ENCODE data around the gene NCOA4. TPM values are rescaled to one million over a fixed set of nuclear protein-coding genes. Genes with fewer than 3 reads are reported as not detected.
A peak's percentile ranks its signal among the peaks of the same experiment; 100 is the strongest.
"Not testable (repeated sequence)": the region's sequence is repeated elsewhere in the genome, so short reads cannot be mapped to it uniquely, and the experiment has no call there.

Gene NCOA4
- total RNA-seq, 1 experiment from 2014 or later = 50.6 TPM

DNA sequence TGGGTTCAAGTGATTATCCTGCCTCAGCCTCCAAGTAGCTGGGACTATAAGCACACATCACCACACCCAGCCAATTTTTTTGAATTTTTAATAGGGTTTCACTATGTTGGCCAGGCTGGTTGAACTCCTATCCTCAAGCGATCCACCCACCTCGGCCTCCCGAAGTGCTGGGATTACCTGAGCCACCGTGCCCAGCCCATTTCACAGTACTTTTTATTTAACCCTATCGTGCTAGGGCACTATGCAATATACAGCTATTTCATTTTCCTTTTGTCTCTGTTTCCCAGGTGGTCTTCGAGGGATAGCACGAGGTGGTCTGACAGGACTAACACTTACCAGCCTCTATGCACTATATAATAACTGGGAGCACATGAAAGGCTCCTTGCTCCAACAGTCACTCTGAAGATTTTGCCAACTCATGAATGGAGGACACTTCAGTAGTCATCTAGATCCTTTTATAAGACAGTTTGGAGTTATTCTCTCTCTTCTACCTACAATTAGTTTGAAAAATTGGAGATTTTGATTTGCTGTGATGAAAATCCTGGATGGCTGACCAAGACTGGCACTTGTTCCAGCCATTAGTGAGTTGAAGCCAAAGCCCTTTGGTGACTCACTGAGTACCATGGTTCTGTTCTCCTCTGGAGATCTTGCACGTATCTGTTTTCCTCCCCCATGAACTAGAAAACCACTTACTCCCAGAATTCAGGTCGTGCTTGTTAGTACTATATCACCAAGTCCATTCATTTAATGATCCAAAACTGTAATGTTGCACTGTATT is 27.3 kb downstream of the NCOA4 start:
- Histone ChIP-seq H3K9me3 (ENCODE audit: low read depth, low read length, poor library complexity, severe bottlenecking) (no peaks in the 10 kb centered on the region), H3K27ac (ENCODE audit: low read depth, low read length, poor library complexity, severe bottlenecking) (no peak overlapping the region), H3K36me3 (ENCODE audit: insufficient read depth, low read length, poor library complexity, severe bottlenecking) (peaks cover 84% of the 10 kb centered on the region), H3K27me3 (replicated peaks; ENCODE audit: insufficient read depth, low read depth, low read length, poor library complexity) (no peaks in the 10 kb centered on the region), H3K4me1 (ENCODE audit: insufficient read depth, low read length, poor library complexity, severe bottlenecking) (no peaks in the 10 kb centered on the region), H3K4me3 (ENCODE audit: low read depth, low read length, poor library complexity, severe bottlenecking) (no peak overlapping the region)
- BruUV-seq (replicated peaks) = TSS peak; percentile 70
- ChIA-PET CTCF (no interaction called here), POLR2A (ENCODE audit: low non-redundant PET) (no interaction called here)
- intact Hi-C loops (cut with micrococcal nuclease; ENCODE audit: unreplicated experiment) = no loop called here
- TF ChIP-seq EZH2 (IDR thresholded peaks at IDR 0.05; ENCODE audit: borderline replicate concordance, low read depth, low read length, poor library complexity, severe bottlenecking) (no peak), CTCF (conservative IDR thresholded peaks at IDR 0.05; ENCODE audit: low read depth, low read length) (no peak)
- no peak for DNase-seq (ENCODE audit: low spot score)

DNA sequence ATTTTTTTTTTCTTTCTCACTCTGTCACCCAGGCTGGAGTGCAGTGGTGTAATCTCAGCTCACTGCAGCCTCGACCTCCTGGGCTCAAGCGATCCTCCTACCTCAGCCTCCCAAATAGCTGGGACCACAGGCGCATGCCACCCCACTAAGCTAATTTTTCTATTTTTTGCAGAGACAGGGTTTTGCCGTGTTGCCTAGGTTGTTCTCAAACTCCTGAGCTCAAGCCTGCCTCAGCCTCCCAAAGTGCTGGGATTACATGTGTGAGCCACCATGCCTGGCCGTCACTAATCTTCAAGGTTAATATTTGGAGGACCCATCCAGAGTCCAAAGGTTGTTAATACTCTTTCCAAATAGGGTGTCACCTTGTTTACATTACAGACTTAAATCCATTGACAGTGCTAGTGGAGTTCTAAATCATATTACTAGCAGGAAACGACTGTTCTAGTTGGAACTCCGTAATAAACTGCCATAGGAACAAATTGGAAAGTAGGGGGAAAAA is 28.2 kb downstream of the NCOA4 start:
- CTCF ChIA-PET; H3K4me1 ChIP-seq (ENCODE audit: insufficient read depth, low read length, poor library complexity, severe bottlenecking); H3K9me3 ChIP-seq (ENCODE audit: low read depth, low read length, poor library complexity, severe bottlenecking); H3K27me3 ChIP-seq (replicated peaks; ENCODE audit: insufficient read depth, low read depth, low read length, poor library complexity); BruUV-seq (replicated peaks); DNase-seq (ENCODE audit: low spot score); intact Hi-C loops (cut with micrococcal nuclease; ENCODE audit: unreplicated experiment); H3K27ac ChIP-seq (ENCODE audit: low read depth, low read length, poor library complexity, severe bottlenecking); H3K4me3 ChIP-seq (ENCODE audit: low read depth, low read length, poor library complexity, severe bottlenecking): not testable (repeated sequence)
- peaks cover 75% of the 10 kb centered on the region for H3K36me3 ChIP-seq (ENCODE audit: insufficient read depth, low read length, poor library complexity, severe bottlenecking)
- POLR2A ChIA-PET (ENCODE audit: low non-redundant PET) = interaction anchor here (0.6 kb wide), 1 partner anchor 63 kb away, joined by 7 read pairs; no protein-coding TSS in a partner anchor

DNA sequence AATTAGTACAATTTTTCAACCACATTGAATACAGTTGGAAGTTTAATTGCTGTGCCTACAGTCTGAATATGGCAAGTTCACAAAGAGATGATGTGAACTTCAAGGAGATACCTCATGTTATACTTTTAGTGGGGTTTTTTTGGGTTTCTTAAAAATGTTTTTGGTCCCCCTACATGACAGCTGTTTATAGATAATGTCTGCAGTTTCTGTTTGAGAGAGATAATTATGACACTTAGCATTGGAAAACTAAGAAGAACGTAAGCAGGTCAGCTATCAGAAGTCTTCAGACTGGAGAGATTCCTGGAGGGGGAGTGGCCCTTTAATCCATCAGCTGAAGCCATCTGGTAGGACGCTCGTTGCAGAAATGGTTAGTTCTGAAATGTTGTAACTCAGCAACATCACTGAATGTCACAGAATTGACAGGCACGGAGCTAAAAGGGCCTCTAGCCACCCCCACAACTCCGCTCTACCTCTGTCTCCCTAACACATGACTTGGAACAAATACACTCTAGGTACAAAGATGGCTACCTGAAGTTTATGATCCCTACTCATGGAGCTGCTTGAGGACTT is 29.2 kb downstream of the NCOA4 start:
- ChIA-PET CTCF (no interaction called here), POLR2A (ENCODE audit: low non-redundant PET) (no interaction called here)
- intact Hi-C loops (cut with micrococcal nuclease; ENCODE audit: unreplicated experiment) = no loop called here
- BruUV-seq (replicated peaks) = no TSS peak
- no peak for DNase-seq (ENCODE audit: low spot score)
- Histone ChIP-seq H3K27ac (ENCODE audit: low read depth, low read length, poor library complexity, severe bottlenecking) (no peak overlapping the region), H3K4me3 (ENCODE audit: low read depth, low read length, poor library complexity, severe bottlenecking) (no peak overlapping the region), H3K9me3 (ENCODE audit: low read depth, low read length, poor library complexity, severe bottlenecking) (no peaks in the 10 kb centered on the region), H3K27me3 (replicated peaks; ENCODE audit: insufficient read depth, low read depth, low read length, poor library complexity) (no peaks in the 10 kb centered on the region), H3K4me1 (ENCODE audit: insufficient read depth, low read length, poor library complexity, severe bottlenecking) (no peaks in the 10 kb centered on the region), H3K36me3 (ENCODE audit: insufficient read depth, low read length, poor library complexity, severe bottlenecking) (peaks cover 69% of the 10 kb centered on the region)
- no peak for TF ChIP-seq CTCF (conservative IDR thresholded peaks at IDR 0.05; ENCODE audit: low read depth, low read length)

GRCh38 chr10:46000538-46000937 is 29.9 kb downstream of the NCOA4 start:
- Histone ChIP-seq H3K4me3 (ENCODE audit: low read depth, low read length, poor library complexity, severe bottlenecking) (no peak overlapping the region), H3K9me3 (ENCODE audit: low read depth, low read length, poor library complexity, severe bottlenecking) (no peaks in the 10 kb centered on the region), H3K27me3 (replicated peaks; ENCODE audit: insufficient read depth, low read depth, low read length, poor library complexity) (no peaks in the 10 kb centered on the region), H3K36me3 (ENCODE audit: insufficient read depth, low read length, poor library complexity, severe bottlenecking) (peaks cover 61% of the 10 kb centered on the region), H3K27ac (ENCODE audit: low read depth, low read length, poor library complexity, severe bottlenecking) (no peak overlapping the region), H3K4me1 (ENCODE audit: insufficient read depth, low read length, poor library complexity, severe bottlenecking) (no peaks in the 10 kb centered on the region)
- no peak for DNase-seq (ENCODE audit: low spot score)
- CTCF ChIA-PET = no interaction called here
- intact Hi-C loops (cut with micrococcal nuclease; ENCODE audit: unreplicated experiment) = no loop called here
- POLR2A ChIA-PET (ENCODE audit: low non-redundant PET) = no interaction called here
- no peak for TF ChIP-seq EZH2 (IDR thresholded peaks at IDR 0.05; ENCODE audit: borderline replicate concordance, low read depth, low read length, poor library complexity, severe bottlenecking)
- TF ChIP-seq CTCF (conservative IDR thresholded peaks at IDR 0.05; ENCODE audit: low read depth, low read length) = no peak
- BruUV-seq (replicated peaks) = no TSS peak

GRCh38 chr10:45999955-46000354 is 30.5 kb downstream of the NCOA4 start:
- CTCF ChIA-PET; DNase-seq (ENCODE audit: low spot score); H3K27ac ChIP-seq (ENCODE audit: low read depth, low read length, poor library complexity, severe bottlenecking); POLR2A ChIA-PET (ENCODE audit: low non-redundant PET); H3K4me3 ChIP-seq (ENCODE audit: low read depth, low read length, poor library complexity, severe bottlenecking); BruUV-seq (replicated peaks); H3K27me3 ChIP-seq (replicated peaks; ENCODE audit: insufficient read depth, low read depth, low read length, poor library complexity); H3K9me3 ChIP-seq (ENCODE audit: low read depth, low read length, poor library complexity, severe bottlenecking); intact Hi-C loops (cut with micrococcal nuclease; ENCODE audit: unreplicated experiment); H3K4me1 ChIP-seq (ENCODE audit: insufficient read depth, low read length, poor library complexity, severe bottlenecking): not testable (repeated sequence)
- H3K36me3 ChIP-seq (ENCODE audit: insufficient read depth, low read length, poor library complexity, severe bottlenecking) = peaks cover 55% of the 10 kb centered on the region
